Bronchus fibroblast of lung (primary cell): ENCODE data around the gene SAA4. TPM values are rescaled to one million over a fixed set of nuclear protein-coding genes. Genes with fewer than 3 reads are reported as not detected.

Source experiments
- total RNA-seq: library from RNA; depleted of rRNA; stranded (reverse); fragments of >200 nt; gene quantifications from 2 replicates; pipeline ENCODE4 v1.2.3, GENCODE V29; 2015

SAA4 gene
- total RNA-seq = not detected in 2 replicates

GRCh38 chr11:18236664-18237356 lies at the start of gene SAA4:
Gene SAA4, minus strand, starts transcription at chr11:18236802. Its CDS starts 876 bp downstream, at chr11:18235926.

GRCh38 chr11:18265949-18266348 lies 29.3 kb upstream of the SAA4 start, which contains the start of gene SAA1:
Gene SAA1, plus strand, starts transcription at chr11:18266264. Its CDS starts 624 bp downstream, at chr11:18266888.

GRCh38 chr11:18248561-18248960 lies 12.0 kb upstream of the SAA4 start, which contains the start of gene SAA2:
Gene SAA2, minus strand, starts transcription at chr11:18248668. Its CDS starts 657 bp downstream, at chr11:18248011.

Other genes with a start within 250 kb of the SAA4 start
- 15.3 and 16.0 TPM in 2 replicates for gene SERGEF, start 223.8 kb downstream of the SAA4 start, total RNA-seq
- under 0.01 and 0.45 TPM in 2 replicates for gene TPH1, start 190.5 kb downstream of the SAA4 start, total RNA-seq
- 21.2 and 21.7 TPM in 2 replicates for gene SAAL1, start 130.7 kb downstream of the SAA4 start, total RNA-seq
- not detected in 2 replicates for gene MRGPRX3, start 104.2 kb downstream of the SAA4 start, total RNA-seq
- gene MRGPRX4, start 64.0 kb downstream of the SAA4 start, total RNA-seq = not detected in 2 replicates
- not detected in 2 replicates for gene SAA2, start 11.9 kb upstream of the SAA4 start, total RNA-seq
- gene SAA1, start 29.5 kb upstream of the SAA4 start, total RNA-seq = 0.74 TPM in 1 of 2 replicates, not detected in the other
- gene HPS5, start 85.3 kb upstream of the SAA4 start, total RNA-seq = 12.3 and 13.1 TPM in 2 replicates
- 28.8 and 34.3 TPM in 2 replicates for gene GTF2H1, start 85.8 kb upstream of the SAA4 start, total RNA-seq
- 639 and 689 TPM in 2 replicates for gene LDHA, start 157.8 kb upstream of the SAA4 start, total RNA-seq
- gene LDHC, start 175.5 kb upstream of the SAA4 start, total RNA-seq = 0.30 and 0.34 TPM in 2 replicates
- gene LDHAL6A, start 219.1 kb upstream of the SAA4 start, total RNA-seq = 0.17 TPM in 1 of 2 replicates, not detected in the other